Fibroblast of lung (primary cell): Measurements from ENCODE around the gene CNOT1. TPM values are rescaled to one million over a fixed set of nuclear protein-coding genes. Genes with fewer than 3 reads are reported as not detected.

ENCODE experiments used
- DNase-seq, 2 donors: peaks; one replicate each; pipeline versions ENCODE4 v3.0.0 to v3.0.0-alpha.2; 2010; ENCODE audit warnings: low read depth in 2 of 2
- H2AFZ ChIP-seq: 2 replicates; pipeline ENCODE4 v1.5.1; 2012; ENCODE audit warnings: low read length, control low read depth, inconsistent platforms
- H3K27ac ChIP-seq: 2 replicates; pipeline ENCODE4 v1.5.1; 2011; ENCODE audit warnings: low read length, control low read depth; ENCODE audit not compliant: insufficient read depth
- H3K27me3 ChIP-seq: 2 replicates; pipeline ENCODE4 v1.5.1; 2011; ENCODE audit warnings: mild to moderate bottlenecking, low read length; ENCODE audit not compliant: control insufficient read depth, insufficient read depth
- H3K36me3 ChIP-seq: 2 replicates; pipeline ENCODE4 v1.5.1; 2011; ENCODE audit warnings: low read length; ENCODE audit not compliant: control insufficient read depth, insufficient read depth
- H3K4me1 ChIP-seq: 2 replicates; pipeline ENCODE4 v1.5.1; 2011; ENCODE audit warnings: low read length; ENCODE audit not compliant: control insufficient read depth, insufficient read depth; ENCODE audit errors: extremely low read depth
- H3K4me2 ChIP-seq: 2 replicates; pipeline ENCODE4 v1.5.1; 2011; ENCODE audit warnings: low read length, control low read depth; ENCODE audit not compliant: insufficient read depth; ENCODE audit errors: extremely low read depth
- H3K4me3 ChIP-seq, 4 experiments: fragments of 200-600 bp in 1 of 4; sonication (generic) in 1 of 4; replicated peaks in 1 of 4; 2 replicates each; pipeline ENCODE4 v1.5.1; 2011 to 2016; ENCODE audit warnings: low read length in 4 of 4, low read depth in 3 of 4, mild to moderate bottlenecking in 3 of 4, control low read depth in 2 of 4, inconsistent platforms in 1 of 4, mixed read lengths in 1 of 4; ENCODE audit not compliant: insufficient read depth in 1 of 4; ENCODE audit errors: control extremely low read depth in 1 of 4
- H3K79me2 ChIP-seq: 2 replicates; pipeline ENCODE4 v1.5.1; 2012; ENCODE audit warnings: mild to moderate bottlenecking, low read length, inconsistent platforms; ENCODE audit not compliant: control insufficient read depth, insufficient read depth
- H3K9ac ChIP-seq: 2 replicates; pipeline ENCODE4 v1.5.1; 2011; ENCODE audit warnings: mild to moderate bottlenecking, low read length, control low read depth; ENCODE audit not compliant: insufficient read depth
- H3K9me3 ChIP-seq: 2 replicates; pipeline ENCODE4 v1.5.1; 2012; ENCODE audit warnings: low read depth, low read length; ENCODE audit not compliant: control insufficient read depth, insufficient read depth
- H4K20me1 ChIP-seq: 2 replicates; pipeline ENCODE4 v1.5.1; 2011; ENCODE audit warnings: low read length; ENCODE audit not compliant: control insufficient read depth, insufficient read depth; ENCODE audit errors: extremely low read depth
- CTCF ChIP-seq, 2 donors: IDR thresholded peaks in 1 of 2; conservative IDR thresholded peaks in 1 of 2; 1 replicate in 1 of 2; 2 replicates in 1 of 2; pipeline ENCODE4 v1.5.1; 2011 to 2012; ENCODE audit warnings: low read length in 2 of 2, control low read depth in 1 of 2, inconsistent platforms in 1 of 2, low read depth in 1 of 2, mild to moderate bottlenecking in 1 of 2
- EZH2 ChIP-seq: IDR thresholded peaks from 2 replicates; pipeline ENCODE4 v1.5.1; 2012; ENCODE audit warnings: low read length, control low read depth, mild to moderate bottlenecking; ENCODE audit errors: missing control alignments
- polyA plus RNA-seq, 2 donors: library from polyadenylated mRNA; depleted of rRNA in 1 of 2; stranded (reverse) in 1 of 2; unstranded in 1 of 2; fragments of >200 nt; gene quantifications; 2 replicates each; pipeline ENCODE4 v1.2.1, GENCODE V29; 2011 to 2012; ENCODE audit warnings: missing spikeins in 1 of 2
- total RNA-seq: library from RNA; depleted of rRNA; stranded (reverse); fragments of >200 nt; gene quantifications from 2 replicates; pipeline ENCODE4 v1.2.1, GENCODE V29; 2014

Gene CNOT1
- total and polyA plus RNA-seq, 2 donors (not counting 1 experiment from before 2014, with no cell fraction given), result 59.0 to 162 TPM

DNA sequence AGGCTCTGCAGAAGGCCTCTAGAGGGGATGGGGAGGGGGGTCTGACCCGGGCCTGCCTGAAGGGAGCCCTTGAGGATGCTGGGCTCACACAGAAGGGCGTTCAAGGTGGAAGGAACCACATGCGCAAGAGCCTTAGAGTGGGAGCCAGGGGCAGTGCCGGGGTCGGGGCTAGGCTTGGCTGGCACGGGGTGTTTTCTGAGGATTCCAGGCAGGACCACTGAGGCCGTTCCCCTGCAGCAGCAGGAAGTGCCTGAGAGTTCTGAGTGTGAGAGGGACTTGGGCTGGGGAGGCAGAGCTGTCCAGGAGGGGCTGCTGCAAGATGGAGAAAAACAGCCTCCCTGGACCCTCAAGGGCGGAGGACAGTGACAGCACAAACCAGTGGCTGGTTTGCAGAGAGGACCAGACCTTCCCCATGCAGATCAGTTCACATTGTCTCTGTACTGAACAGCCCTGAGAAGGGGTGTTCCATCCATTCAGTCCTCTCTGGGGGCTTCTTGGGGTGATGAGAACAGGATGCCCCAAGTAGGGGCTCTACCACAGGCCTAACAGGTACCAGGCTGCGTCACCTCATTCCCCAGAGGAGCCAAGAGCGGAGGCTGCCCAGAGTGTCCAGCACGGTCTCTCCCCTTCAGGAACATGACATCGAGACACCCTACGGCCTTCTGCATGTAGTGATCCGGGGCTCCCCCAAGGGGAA, 126.3 kb downstream of the CNOT1 start:
- TF ChIP-seq EZH2 (no peak), CTCF (conservative IDR thresholded peaks at IDR 0.05 in 1 of 2, IDR thresholded peaks at IDR 0.05 in 1 of 2; ENCODE audit: low read depth in 1 of 2, low read length in 2 of 2) (no peak)
- Histone ChIP-seq H3K4me2 (no peak overlapping the region), H3K4me3 (no peak overlapping the region)

GRCh38 chr16:58502217-58502921, 127.3 kb downstream of the CNOT1 start:
- Histone ChIP-seq H3K9ac (no peak overlapping the region), H3K4me2 (no peak overlapping the region), H2AFZ (no peak overlapping the region), H3K27ac (no peak overlapping the region), H4K20me1 (no peaks in the 10 kb centered on the region), H3K79me2 (no peaks in the 10 kb centered on the region), H3K4me1 (no peaks in the 10 kb centered on the region), H3K4me3 (no peak overlapping the region), H3K27me3 (peaks cover 7% of the 10 kb centered on the region), H3K36me3 (no peaks in the 10 kb centered on the region), H3K9me3 (no peaks in the 10 kb centered on the region)
- no peak for DNase-seq
- TF ChIP-seq EZH2, result no peak
- no peak for TF ChIP-seq CTCF (conservative IDR thresholded peaks at IDR 0.05 in 1 of 2, IDR thresholded peaks at IDR 0.05 in 1 of 2; ENCODE audit: low read depth in 1 of 2, low read length in 2 of 2)

More for the DNA sequence above, 126.3 kb downstream of the CNOT1 start:
- H4K20me1 ChIP-seq, result no peaks in the 10 kb centered on the region
- DNase-seq, result no peak
- H2AFZ ChIP-seq, result no peak overlapping the region
- H3K79me2 ChIP-seq, result no peaks in the 10 kb centered on the region
- no peaks in the 10 kb centered on the region for H3K36me3 ChIP-seq
- no peak overlapping the region for H3K9ac ChIP-seq
- H3K4me1 ChIP-seq, result no peaks in the 10 kb centered on the region
- H3K9me3 ChIP-seq, result no peaks in the 10 kb centered on the region
- H3K27me3 ChIP-seq, result peaks cover 7% of the 10 kb centered on the region
- H3K27ac ChIP-seq, result no peak overlapping the region

GRCh38 chr16:58501242-58502131, 128.1 kb downstream of the CNOT1 start:
- H3K27me3 ChIP-seq, result peaks cover 7% of the 10 kb centered on the region
- no peaks in the 10 kb centered on the region for H3K36me3 ChIP-seq
- no peaks in the 10 kb centered on the region for H3K4me1 ChIP-seq
- no peak overlapping the region for H2AFZ ChIP-seq
- peak overlapping the region; percentile 80 for H3K4me2 ChIP-seq
- peak; percentile 42 for TF ChIP-seq EZH2
- no peak for TF ChIP-seq CTCF (conservative IDR thresholded peaks at IDR 0.05 in 1 of 2, IDR thresholded peaks at IDR 0.05 in 1 of 2; ENCODE audit: low read depth in 1 of 2, low read length in 2 of 2)
- H3K27ac ChIP-seq, result no peak overlapping the region
- peak overlapping the region; percentile 7 for H3K9ac ChIP-seq
- H3K9me3 ChIP-seq, result no peaks in the 10 kb centered on the region
- peak overlapping the region in 2 of 4 experiments; percentile 35 to 47 for H3K4me3 ChIP-seq
- peak in 1 of 2 donors; percentile 16 for DNase-seq
- H3K79me2 ChIP-seq, result no peaks in the 10 kb centered on the region
- no peaks in the 10 kb centered on the region for H4K20me1 ChIP-seq
